GM19324 (cell line): Measurements from ENCODE around the gene NDUFV3.
"Not testable (repeated sequence)": the region's sequence is repeated elsewhere in the genome, so short reads cannot be mapped to it uniquely, and the experiment has no call there.

Experiments used
- ATAC-seq: cut with Tn5 transposase; IDR thresholded peaks from one replicate; pipeline ENCODE4 v1.9.1; 2021; ENCODE audit warnings: mild to moderate bottlenecking, moderate library complexity; ENCODE audit not compliant: unreplicated experiment, low FRiP score

The NDUFV3 gene

GRCh38 chr21:42931560-42932235 is 38.6 kb downstream of the NDUFV3 start:
- no peak for ATAC-seq

- not testable (repeated sequence) for ATAC-seq
Observed at GRCh38 chr21:42932378-42933136, 39.4 kb downstream of the NDUFV3 start.

GRCh38 chr21:42933137-42933970 is 40.2 kb downstream of the NDUFV3 start:
- not testable (repeated sequence) for ATAC-seq

- ATAC-seq = not testable (repeated sequence)
Observed at GRCh38 chr21:42933973-42934372, 40.9 kb downstream of the NDUFV3 start.

GRCh38 chr21:42936360-42936759 is 43.3 kb downstream of the NDUFV3 start:
- not testable (repeated sequence) for ATAC-seq

- not testable (repeated sequence) for ATAC-seq
Observed at GRCh38 chr21:42937034-42937940, 44.2 kb downstream of the NDUFV3 start.

- ATAC-seq = no peak
Observed at GRCh38 chr21:42937960-42938605, 45.0 kb downstream of the NDUFV3 start.

- not testable (repeated sequence) for ATAC-seq
Observed at GRCh38 chr21:42938606-42938995, 45.5 kb downstream of the NDUFV3 start.

GRCh38 chr21:42939582-42940413 is 46.7 kb downstream of the NDUFV3 start:
- ATAC-seq = no peak

GRCh38 chr21:42941696-42942085 is 48.6 kb downstream of the NDUFV3 start:
- no peak for ATAC-seq

GRCh38 chr21:42942244-42942643 is 49.1 kb downstream of the NDUFV3 start:
- no peak for ATAC-seq

GRCh38 chr21:42949094-42949755 is 56.1 kb downstream of the NDUFV3 start:
- ATAC-seq = not testable (repeated sequence)

- ATAC-seq = not testable (repeated sequence)
Observed at GRCh38 chr21:42951193-42951592, 58.1 kb downstream of the NDUFV3 start.

GRCh38 chr21:42956824-42957630 is 63.9 kb downstream of the NDUFV3 start:
- no peak for ATAC-seq

- ATAC-seq = not testable (repeated sequence)
Observed at GRCh38 chr21:42958122-42958521, 65.0 kb downstream of the NDUFV3 start.

- no peak for ATAC-seq
Observed at GRCh38 chr21:42959728-42960127, 66.6 kb downstream of the NDUFV3 start.

- ATAC-seq = no peak
Observed at GRCh38 chr21:42962380-42963007, 69.4 kb downstream of the NDUFV3 start.
